Activated naive CD4-positive, alpha-beta T cell (primary cell): Measurements from ENCODE around the gene FADS3.

Source experiments
- DNase-seq, 4 experiments: peaks; one replicate each; lab custom pipeline; 2025; lab: John Stamatoyannopoulos, UW

FADS3 gene

GRCh38 chr11:61891331-61892084 lies at the start of gene FADS3:
Gene FADS3, minus strand, starts transcription at chr11:61891545. Its CDS starts 164 bp downstream, at chr11:61891381.
- peak in 3 of 4 experiments; percentile 17 to 36 (median 22) for DNase-seq

GRCh38 chr11:61940466-61940865 lies 49.1 kb upstream of the FADS3 start:
- DNase-seq = no peak

DNA sequence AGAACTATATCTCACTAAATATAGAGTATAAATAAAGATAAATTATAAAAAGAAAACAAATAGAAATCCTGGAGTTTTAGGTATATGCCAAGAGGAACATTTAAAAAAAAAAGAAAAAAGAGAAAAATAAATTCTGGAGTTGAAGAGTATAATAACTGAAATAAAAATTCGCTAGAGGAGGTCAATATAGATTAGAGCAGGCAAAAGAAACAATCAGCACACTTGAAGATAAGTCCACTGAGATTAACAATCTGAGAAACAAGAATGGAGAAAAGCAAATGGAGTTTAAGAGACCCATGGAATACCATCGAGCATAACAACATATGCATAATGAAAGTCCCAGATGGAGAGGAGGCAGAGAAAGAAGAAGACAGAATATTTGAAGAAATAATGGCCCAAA lies 44.5 kb upstream of the FADS3 start:
- DNase-seq = no peak

DNA sequence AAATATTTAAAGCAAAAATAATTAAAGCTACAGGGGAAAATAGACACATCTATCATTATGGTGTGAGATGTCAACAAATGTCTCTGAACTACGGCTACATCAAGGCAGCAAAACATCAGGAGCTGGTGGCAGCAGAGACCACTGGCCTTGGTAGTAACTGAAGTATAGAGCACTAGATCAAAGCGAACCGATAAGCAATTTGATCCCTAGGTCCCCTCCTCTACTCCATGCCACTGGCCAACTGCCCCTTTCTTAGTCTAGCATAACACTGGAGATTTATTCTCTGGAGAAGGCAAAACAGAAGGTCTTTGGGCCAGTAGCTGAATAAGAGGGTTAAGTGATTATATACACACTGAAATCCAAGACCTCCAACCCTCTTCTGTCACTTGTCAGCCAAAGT lies 39.6 kb upstream of the FADS3 start:
- DNase-seq = no peak

GRCh38 chr11:61928606-61929005 lies 37.3 kb upstream of the FADS3 start:
- no peak for DNase-seq

- DNase-seq = no peak
Observed at GRCh38 chr11:61927501-61927900, 36.2 kb upstream of the FADS3 start.

- DNase-seq = no peak
Observed at GRCh38 chr11:61926235-61926634, 34.9 kb upstream of the FADS3 start.

GRCh38 chr11:61925736-61926135 lies 34.4 kb upstream of the FADS3 start:
- DNase-seq = no peak

DNA sequence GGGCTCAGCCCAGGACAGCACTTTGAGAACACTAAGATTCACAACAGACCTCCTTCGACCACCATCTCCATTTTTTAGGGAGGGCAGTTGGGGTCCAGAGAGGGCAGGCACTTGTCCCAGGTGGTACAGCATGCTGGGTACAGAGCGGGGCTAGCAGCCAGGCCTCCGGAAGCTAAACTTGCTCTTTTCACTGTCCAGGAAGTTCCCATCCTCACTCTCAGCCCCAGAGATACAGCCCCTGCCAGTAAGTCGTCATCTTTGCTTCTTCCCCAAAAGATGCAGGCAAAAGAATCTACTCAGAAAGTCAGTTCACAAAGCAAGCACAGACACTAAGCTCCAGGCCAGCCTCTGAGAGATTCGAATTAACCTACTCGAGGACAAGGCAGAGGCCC lies 32.7 kb upstream of the FADS3 start:
- no peak for DNase-seq

GRCh38 chr11:61923166-61924063 lies 32.1 kb upstream of the FADS3 start:
- no peak for DNase-seq

DNA sequence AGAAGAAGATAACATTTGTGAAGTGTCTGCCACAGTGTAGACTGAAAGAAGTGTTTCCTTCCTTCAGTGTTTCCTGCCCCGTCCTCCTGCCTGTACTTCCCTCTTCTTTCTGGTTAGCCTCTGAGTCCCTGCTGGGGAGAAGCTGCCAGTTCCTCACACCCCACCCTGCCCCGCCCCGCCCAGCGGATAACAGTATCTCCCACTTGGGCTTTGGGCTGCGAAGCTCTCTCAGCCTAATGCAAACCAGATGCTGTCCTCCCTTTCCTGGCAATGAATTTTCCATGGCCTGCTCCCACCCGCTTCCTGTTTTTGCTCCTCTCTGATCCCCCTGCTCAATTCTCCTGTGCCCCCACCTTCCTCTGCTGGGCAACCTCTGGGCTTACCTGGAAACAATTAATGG lies 31.2 kb upstream of the FADS3 start:
- no peak for DNase-seq

- no peak for DNase-seq
Observed at GRCh38 chr11:61921446-61921845, 30.1 kb upstream of the FADS3 start.

DNA sequence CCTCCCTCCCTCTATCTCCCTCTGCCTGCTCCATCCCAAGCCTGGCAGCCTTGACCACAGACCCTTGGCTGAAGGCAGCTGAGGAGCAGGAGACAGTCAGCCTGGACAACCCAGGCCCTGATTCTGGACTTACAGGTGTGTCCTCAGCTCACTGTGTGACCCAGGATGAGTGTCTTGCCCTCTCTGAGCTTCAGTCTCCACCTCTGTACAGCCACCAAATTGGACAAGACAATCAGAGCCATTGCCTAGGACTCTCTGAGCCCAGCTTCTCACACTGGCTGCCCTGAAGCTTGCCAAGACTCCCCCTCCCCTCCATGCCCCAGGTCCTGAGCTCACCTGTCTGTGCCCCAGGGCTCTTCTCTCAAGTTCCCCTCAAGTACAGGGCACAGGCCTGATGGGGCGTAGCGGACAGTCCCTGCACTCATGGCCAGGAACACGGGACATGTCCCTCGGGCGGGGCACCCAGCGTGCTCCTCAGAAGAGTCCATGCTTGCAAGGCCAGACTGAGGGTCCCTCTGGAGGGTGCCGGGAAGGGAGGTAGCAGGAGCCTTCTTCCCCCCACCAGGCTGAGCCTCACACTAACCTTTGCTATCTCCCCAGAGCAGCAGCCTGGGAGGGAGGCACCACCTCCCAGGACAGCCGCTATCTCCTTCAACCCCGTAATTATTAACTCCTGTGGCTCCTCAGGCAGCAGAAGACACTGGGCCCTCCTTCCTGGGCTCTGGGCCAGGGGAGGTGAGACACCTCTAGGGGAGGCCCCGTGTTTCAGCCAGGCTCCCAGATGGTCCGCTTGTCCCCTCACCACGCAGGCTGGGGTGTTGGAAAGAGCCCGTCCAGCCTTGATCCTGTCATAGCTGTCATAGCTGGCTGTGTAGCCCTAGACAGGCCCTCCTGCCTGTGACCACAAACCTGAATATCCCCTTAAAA lies 28.6 kb upstream of the FADS3 start:
- no peak for DNase-seq

- no peak for DNase-seq
Observed at GRCh38 chr11:61918938-61919704, 27.8 kb upstream of the FADS3 start.

DNA sequence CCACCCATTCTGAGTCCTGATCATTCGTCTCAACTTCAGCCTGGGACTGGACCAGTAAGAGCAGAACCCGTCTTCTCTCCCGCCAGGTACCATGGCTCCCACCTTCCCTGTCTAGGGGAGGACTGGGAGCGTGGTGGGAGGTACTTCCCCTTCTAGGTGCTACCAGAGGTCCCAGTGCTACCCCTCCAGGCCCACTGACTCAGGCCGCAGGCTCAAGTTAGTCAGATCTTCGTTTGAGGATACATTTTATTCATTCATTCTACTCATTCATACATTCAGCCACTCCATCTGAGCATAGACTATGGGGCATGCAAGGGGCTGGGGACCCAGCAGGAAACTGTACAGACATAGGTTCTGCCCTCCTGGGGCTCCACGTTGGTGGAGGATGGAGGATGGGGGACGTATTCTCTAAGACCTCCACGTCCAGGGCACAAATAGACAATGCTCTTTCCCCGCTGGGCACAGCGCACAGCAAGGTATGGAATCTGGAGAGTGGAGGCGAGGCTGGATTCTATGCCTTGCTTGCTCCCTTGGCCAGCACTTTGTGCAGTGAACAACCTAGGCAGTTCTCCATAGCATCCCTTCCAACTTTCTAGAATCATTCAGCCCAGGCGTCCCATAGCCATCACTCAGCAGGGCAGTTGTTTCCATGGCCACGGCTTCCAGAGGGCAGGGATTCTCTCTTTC lies 27.0 kb upstream of the FADS3 start:
- no peak for DNase-seq

DNA sequence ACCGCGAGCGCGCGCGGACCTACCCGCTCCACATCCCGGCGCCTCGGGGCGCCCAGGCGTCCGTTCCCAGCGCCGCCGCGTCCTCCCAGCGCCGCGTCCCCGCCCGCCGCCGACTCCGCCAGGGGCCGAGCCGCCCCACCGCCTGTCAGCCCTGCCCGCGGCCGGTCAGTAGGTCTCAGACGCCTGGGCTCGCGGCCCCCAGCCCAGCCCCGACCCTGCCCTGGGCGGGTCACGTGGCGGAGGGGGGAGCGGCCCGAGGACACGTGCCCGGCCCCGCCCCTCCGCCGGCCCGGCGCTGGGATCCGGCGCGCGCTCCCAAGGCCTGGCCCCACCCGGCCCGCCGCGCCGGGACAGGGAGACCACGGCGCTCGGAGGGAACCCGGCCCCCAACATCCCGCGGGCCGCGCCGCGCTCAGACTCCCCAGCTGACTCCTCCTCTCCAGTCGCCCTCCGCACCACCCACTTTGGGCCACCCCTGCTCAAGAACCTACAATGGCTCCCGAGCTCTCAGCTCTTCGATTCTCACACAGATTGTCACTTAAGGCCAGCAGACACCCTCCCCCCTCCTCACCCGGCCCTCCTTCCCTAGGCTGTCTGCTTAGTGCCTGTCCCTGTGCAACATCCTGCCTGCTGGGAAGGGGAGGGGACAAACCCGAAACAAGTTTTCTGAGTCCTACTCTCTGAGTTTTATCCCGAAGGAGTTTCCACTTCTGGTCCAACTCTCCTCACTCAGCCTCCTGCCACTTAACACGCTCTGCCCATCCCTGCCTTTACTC lies 26.2 kb upstream of the FADS3 start, which contains the start of gene RAB3IL1:
RAB3IL1 (minus strand) TSS at position 233 of the 776 bp plus-strand sequence; CDS start at position 34, 199 bp downstream.
- DNase-seq = no peak

DNA sequence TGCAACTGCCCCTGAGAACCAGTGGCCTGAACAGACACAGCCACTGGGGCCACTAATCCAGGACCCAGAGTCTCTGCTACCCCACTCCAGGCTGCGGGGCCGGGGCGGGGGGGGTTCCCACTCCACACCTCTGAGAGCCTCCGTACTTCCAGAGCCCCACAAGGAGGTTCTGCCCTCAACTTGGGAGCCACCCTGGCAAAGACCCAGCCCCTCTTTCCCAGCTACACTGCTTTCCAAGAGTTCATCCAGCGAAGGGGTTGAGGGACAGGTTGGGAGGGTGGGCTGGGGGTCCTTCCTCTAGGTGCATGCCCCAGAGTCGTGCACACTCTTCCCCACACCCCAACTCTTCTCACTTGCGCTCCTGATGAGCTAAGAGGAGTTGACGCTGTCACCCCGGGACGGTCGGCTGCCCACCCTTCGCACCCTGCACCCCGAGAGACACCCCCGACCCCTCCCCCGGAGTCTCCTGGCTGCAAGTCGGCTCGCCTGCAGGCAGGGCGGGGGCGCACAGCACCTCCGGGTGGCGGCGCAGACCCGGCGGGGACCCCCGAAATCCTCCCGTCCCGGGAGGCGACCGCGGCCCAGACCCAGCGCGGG lies 25.5 kb upstream of the FADS3 start:
- DNase-seq = no peak

- no peak for DNase-seq
Observed at GRCh38 chr11:61914471-61915171, 23.3 kb upstream of the FADS3 start.
